Mesothelial cell of epicardium (in vitro differentiated cells): ENCODE results near the gene PTPRG. TPM values are rescaled to one million over a fixed set of nuclear protein-coding genes. Genes with fewer than 3 reads are reported as not detected.

Experiments used
- DNase-seq, 2 experiments: peaks; one replicate each; pipeline ENCODE4 v3.0.0; 2021; ENCODE audit warnings: low spot score in 2 of 2; ENCODE audit not compliant: unreplicated experiment in 2 of 2
- H3K27ac Mint-ChIP-seq: 2 replicates; pipeline ENCODE4 v1.8.0; 2021; ENCODE audit warnings: mixed read lengths
- H3K27me3 Mint-ChIP-seq: 2 replicates; pipeline ENCODE4 v1.8.0; 2021; ENCODE audit warnings: low read depth, mixed read lengths
- H3K36me3 Mint-ChIP-seq: 2 replicates; pipeline ENCODE4 v1.8.0; 2021; ENCODE audit warnings: mixed read lengths
- H3K4me1 Mint-ChIP-seq: 2 replicates; pipeline ENCODE4 v1.8.0; 2021; ENCODE audit warnings: mixed read lengths
- H3K4me3 Mint-ChIP-seq: 2 replicates; pipeline ENCODE4 v1.8.0; 2021; ENCODE audit warnings: mild to moderate bottlenecking, moderate library complexity, mixed read lengths
- H3K9me3 Mint-ChIP-seq: 2 replicates; pipeline ENCODE4 v1.8.0; 2021; ENCODE audit warnings: mixed read lengths
- CTCF ChIP-seq: fragments of 200-600 bp; sonication (generic); IDR thresholded peaks from one replicate; pipeline ENCODE4 v1.5.0; 2021; ENCODE audit warnings: antibody characterized with exemption; ENCODE audit not compliant: unreplicated experiment
- total RNA-seq: library from RNA; stranded (reverse); gene quantifications from 3 replicates; pipeline ENCODE4 v1.2.1, GENCODE V29; 2021

The PTPRG gene
- total RNA-seq, 1 donor from 2014 or later = 40.4 TPM

- Mint-ChIP-seq H3K9me3 (no peaks in the 10 kb centered on the region), H3K27ac (no peak overlapping the region), H3K27me3 (no peaks in the 10 kb centered on the region), H3K4me1 (peaks cover 9% of the 10 kb centered on the region), H3K4me3 (no peak overlapping the region), H3K36me3 (no peaks in the 10 kb centered on the region)
- TF ChIP-seq CTCF = no peak
- DNase-seq = no peak
Measured at GRCh38 chr3:61824553-61825135, 263.3 kb downstream of the PTPRG start.

GRCh38 chr3:61826161-61826560, 264.8 kb downstream of the PTPRG start:
- no peak overlapping the region for H3K27ac Mint-ChIP-seq
- H3K9me3 Mint-ChIP-seq = no peaks in the 10 kb centered on the region
- DNase-seq = no peak
- no peak for TF ChIP-seq CTCF
- no peak overlapping the region for H3K4me3 Mint-ChIP-seq
- no peaks in the 10 kb centered on the region for H3K36me3 Mint-ChIP-seq
- peaks cover 11% of the 10 kb centered on the region for H3K4me1 Mint-ChIP-seq
- no peaks in the 10 kb centered on the region for H3K27me3 Mint-ChIP-seq

- Mint-ChIP-seq H3K9me3 (no peaks in the 10 kb centered on the region), H3K4me3 (no peak overlapping the region), H3K4me1 (peaks cover 5% of the 10 kb centered on the region), H3K36me3 (no peaks in the 10 kb centered on the region), H3K27me3 (no peaks in the 10 kb centered on the region), H3K27ac (no peak overlapping the region)
- DNase-seq = no peak
- TF ChIP-seq CTCF = no peak
Measured at GRCh38 chr3:61828184-61828874, 267.0 kb downstream of the PTPRG start.

DNA sequence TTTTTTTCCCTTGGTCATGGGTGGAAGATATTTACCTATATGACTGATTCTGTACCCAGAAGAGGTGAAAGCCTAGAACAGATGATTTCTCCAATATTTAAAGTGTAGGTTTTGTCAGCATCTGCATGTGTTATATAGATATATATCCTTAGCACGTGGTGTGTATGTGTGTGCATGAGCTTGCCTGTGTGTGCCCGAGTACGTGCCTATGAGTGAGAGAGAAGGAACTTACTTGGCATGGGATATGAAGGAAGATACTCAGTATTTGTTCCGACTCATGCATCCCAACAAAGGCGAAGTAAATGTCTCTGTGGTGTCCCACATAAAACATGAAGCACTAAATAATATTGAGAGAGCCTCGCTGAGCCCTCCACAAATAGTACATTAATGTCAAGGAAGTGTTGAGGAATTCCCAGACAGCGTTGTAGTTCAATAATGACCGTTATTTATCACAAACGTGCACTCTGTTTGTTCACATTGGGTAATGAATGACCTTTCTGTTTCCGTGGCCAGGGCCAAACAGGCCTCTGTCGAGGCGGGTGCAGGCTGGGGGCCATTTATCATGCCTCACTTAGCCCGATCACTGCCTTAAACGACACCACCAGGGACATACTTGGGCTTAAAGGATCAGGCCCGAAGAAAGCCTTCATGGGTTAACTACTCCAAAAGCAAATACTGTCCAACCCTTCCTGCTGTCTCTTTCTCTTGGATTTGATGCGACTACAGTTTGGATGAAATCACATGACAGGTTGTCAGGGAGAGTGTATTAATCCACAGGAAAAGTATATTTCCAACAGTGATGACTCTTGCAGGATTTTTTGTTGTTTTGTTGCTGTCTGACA, 267.7 kb downstream of the PTPRG start:
- Mint-ChIP-seq H3K4me1 (peaks cover 5% of the 10 kb centered on the region), H3K36me3 (no peaks in the 10 kb centered on the region), H3K27ac (no peak overlapping the region), H3K9me3 (no peaks in the 10 kb centered on the region), H3K27me3 (no peaks in the 10 kb centered on the region), H3K4me3 (no peak overlapping the region)
- DNase-seq = no peak
- no peak for TF ChIP-seq CTCF

GRCh38 chr3:61829722-61830350, 268.5 kb downstream of the PTPRG start:
- H3K9me3 Mint-ChIP-seq = no peaks in the 10 kb centered on the region
- no peaks in the 10 kb centered on the region for H3K36me3 Mint-ChIP-seq
- no peak for DNase-seq
- no peaks in the 10 kb centered on the region for H3K27me3 Mint-ChIP-seq
- H3K4me1 Mint-ChIP-seq = peaks cover 5% of the 10 kb centered on the region
- no peak overlapping the region for H3K4me3 Mint-ChIP-seq
- no peak for TF ChIP-seq CTCF
- H3K27ac Mint-ChIP-seq = no peak overlapping the region
